ENCODE measurements around the gene CLDN7. TPM values are rescaled to one million over a fixed set of nuclear protein-coding genes. Genes with fewer than 3 reads are reported as not detected.
"Not testable (repeated sequence)": the region's sequence is repeated elsewhere in the genome, so short reads cannot be mapped to it uniquely, and the experiment has no call there.

The CLDN7 gene
- total and polyA plus RNA-seq, 5 experiments from 2014 or later = 4.2 to 8.6 (median 7.1) TPM

DNA sequence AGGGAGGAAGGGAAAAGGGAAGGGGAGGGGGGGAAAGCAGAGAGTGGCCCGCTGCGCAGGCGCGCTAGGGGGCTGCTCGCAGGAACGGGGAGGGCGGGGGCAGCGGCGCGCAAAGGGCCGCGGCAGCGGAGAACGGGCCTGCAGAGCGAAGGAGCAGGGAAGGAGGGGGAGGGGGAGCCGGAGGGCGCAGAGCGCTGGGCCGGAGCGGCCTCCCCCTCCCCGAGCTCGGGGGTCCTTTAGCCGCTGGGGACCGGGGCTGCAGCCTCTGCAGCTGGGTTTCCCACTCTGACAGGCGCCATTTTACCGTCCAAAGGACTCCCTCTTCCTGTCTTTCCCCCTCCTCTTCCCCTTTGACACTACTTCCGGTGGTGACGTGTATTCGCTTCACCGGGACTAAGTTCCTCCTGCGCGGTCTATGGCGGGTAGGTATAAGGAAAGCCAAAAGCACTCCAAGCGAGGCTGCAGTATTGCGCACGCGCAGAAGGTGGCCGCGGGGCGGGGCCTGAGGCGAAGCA, 10.6 kb downstream of the CLDN7 start, which contains the start of gene CTDNEP1:
TSS of gene CTDNEP1 (minus strand) at position 74 of the 515 bp plus-strand sequence. CDS start 438 bp downstream, outside the sequence.
- Mint-ChIP-seq H3K27ac (peak within 1 kb of the TSS; percentile 90 to 100 (median 100)), H3K36me3 (peaks cover 0 to 40% (median 2%) of the 10 kb centered on the region in 3 donors), H3K27me3 (no peaks in the 10 kb centered on the region), H3K4me3 (peak within 1 kb of the TSS; percentile 91 to 98 (median 95)), H3K4me1 (peaks cover 21 to 50% (median 48%) of the 10 kb centered on the region in 4 donors), H3K9me3 (no peaks in the 10 kb centered on the region)
- peak in 9 of 10 donors; percentile 97 to 100 (median 99) for DNase-seq
- POLR2A ChIA-PET = interaction anchor here (0.7 to 5.6 kb wide), 6 partner anchors 12 to 434 kb away, joined by 3 to 89 read pairs (median 5); partner anchors contain the start of genes DVL2, GABARAP and PHF23
- peak; percentile 88 to 90 for ATAC-seq

DNA sequence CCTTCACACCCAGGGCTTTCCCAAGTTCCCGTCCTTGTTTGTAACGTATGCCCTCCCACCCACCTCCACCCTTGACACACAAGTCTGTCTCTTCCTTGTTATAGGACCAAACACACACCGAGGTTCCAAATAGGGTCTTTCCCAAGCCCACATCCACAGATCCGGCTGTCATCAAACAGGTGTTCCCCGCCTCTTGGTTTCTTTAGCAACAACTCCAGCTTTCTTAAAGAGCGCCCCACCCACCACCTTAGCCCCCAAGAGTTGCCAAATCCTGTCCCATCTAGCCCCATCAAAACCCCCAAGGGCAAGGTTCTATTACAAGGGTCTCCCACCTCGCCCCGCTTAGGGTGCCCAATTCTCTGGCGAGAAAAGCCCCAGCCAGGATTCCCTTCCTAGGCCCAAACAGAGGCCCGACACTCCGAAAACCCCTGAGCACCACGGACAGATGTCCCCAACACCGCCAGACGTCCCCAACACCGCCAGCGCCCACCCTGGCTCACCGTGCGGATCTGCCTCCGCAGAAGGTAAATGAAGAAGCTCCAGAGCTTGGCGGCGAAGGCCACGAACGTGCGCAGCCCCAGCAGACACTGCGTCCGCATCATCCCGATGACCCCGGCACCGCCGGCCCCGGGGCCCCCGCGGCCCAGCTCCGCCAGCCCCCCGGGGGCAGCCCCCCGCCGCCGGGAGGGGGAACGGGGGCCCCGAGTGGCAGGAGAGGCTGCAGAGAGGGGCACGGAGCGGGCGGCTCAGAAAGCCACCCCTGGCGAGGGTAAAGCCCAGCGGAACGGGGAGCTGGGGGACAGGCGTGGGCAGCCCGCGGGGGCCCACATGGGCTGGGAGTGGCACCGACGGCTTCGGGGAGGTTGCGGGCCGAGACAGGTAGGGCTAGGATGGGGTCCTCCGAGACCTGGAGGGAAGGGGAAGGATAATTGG, 11.3 kb downstream of the CLDN7 start:
- H3K4me3 Mint-ChIP-seq = peak overlapping the region; percentile 91 to 98 (median 95)
- H3K9me3 Mint-ChIP-seq = no peaks in the 10 kb centered on the region
- peaks cover 21 to 53% (median 51%) of the 10 kb centered on the region in 4 donors for H3K4me1 Mint-ChIP-seq
- peak overlapping the region; percentile 86 to 100 (median 96) for H3K27ac Mint-ChIP-seq
- DNase-seq = peak in 3 of 10 donors; percentile 17 to 43 (median 43)
- POLR2A ChIA-PET = interaction anchor here (0.7 to 5.6 kb wide), 10 partner anchors 9 to 437 kb away, joined by 3 to 89 read pairs (median 4); partner anchors contain the start of genes ACADVL, DLG4, DVL2 and GABARAP
- H3K36me3 Mint-ChIP-seq = peaks cover 0 to 40% (median 5%) of the 10 kb centered on the region in 3 donors
- no peaks in the 10 kb centered on the region for H3K27me3 Mint-ChIP-seq
- peak; percentile 2 to 19 for ATAC-seq

DNA sequence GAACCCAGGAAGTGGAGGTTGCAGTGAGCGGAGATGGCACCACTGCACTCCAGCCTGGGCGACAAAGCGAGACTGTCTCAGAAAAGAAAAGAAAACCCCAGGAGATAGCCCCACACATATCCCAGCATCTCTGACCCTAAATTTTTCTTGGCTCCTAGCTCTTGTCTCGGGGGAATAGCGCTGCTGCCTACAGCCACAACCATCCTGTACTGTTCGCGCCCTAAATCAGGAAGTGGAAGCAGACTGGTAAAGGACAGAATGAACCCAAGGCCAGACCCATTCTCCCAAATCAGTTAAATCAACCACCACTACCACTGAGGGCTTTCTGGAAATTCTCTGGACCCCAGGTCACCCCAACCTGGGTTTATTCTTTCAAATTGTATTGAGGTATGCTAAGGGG, 12.4 kb downstream of the CLDN7 start:
- peaks cover 0 to 36% (median 4%) of the 10 kb centered on the region in 3 donors for H3K36me3 Mint-ChIP-seq
- H3K27me3 Mint-ChIP-seq = no peaks in the 10 kb centered on the region
- peaks cover 21 to 53% (median 51%) of the 10 kb centered on the region in 4 donors for H3K4me1 Mint-ChIP-seq
- POLR2A ChIA-PET = interaction anchor here (0.8 to 5.6 kb wide), 4 partner anchors 10 to 30 kb away, joined by 3 to 89 read pairs (median 4); partner anchors contain the start of genes ACADVL, DLG4, GABARAP and PHF23
- DNase-seq (no peak), ATAC-seq (no peak)
- H3K9me3 Mint-ChIP-seq = no peaks in the 10 kb centered on the region
- H3K4me3 Mint-ChIP-seq = peak overlapping the region; percentile 90 to 96 (median 94)
- H3K27ac Mint-ChIP-seq = peak overlapping the region; percentile 85 to 97 (median 93)

DNA sequence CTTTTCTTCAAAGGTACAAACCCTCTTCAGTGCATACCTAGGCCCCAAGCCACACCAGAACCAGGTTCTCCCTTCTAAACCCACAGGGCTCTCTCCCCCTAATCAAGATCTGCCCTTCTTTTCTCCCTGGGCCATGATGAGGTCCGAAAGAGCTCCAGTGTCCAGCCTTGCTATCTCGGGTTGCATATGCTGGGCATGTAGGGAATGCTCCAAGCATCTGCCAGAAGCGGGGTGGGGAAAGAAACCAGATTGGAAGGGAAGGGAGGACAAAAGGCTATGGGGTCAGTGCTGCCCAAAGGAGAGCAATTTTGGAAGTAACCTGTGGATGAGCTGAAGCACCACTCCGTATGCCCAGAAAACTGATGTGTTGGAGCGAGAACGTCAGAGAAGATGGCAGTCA, 13.1 kb downstream of the CLDN7 start:
- ATAC-seq (no peak), DNase-seq (peak in 1 of 10 donors; percentile 11)
- POLR2A ChIA-PET = interaction anchor here (0.8 to 5.6 kb wide), 3 partner anchors 9 to 29 kb away, joined by 3 to 89 read pairs (median 4); partner anchors contain the start of genes ACADVL, DLG4, GABARAP and PHF23
- peak overlapping the region in 8 of 10 donors; percentile 4 to 89 (median 64) for H3K27ac Mint-ChIP-seq
- peak overlapping the region; percentile 51 to 96 (median 92) for H3K4me3 Mint-ChIP-seq
- no peaks in the 10 kb centered on the region for H3K9me3 Mint-ChIP-seq
- H3K36me3 Mint-ChIP-seq = peaks cover 0 to 36% (median 3%) of the 10 kb centered on the region in 3 donors
- peaks cover 21 to 53% (median 50%) of the 10 kb centered on the region in 4 donors for H3K4me1 Mint-ChIP-seq
- no peaks in the 10 kb centered on the region for H3K27me3 Mint-ChIP-seq

DNA sequence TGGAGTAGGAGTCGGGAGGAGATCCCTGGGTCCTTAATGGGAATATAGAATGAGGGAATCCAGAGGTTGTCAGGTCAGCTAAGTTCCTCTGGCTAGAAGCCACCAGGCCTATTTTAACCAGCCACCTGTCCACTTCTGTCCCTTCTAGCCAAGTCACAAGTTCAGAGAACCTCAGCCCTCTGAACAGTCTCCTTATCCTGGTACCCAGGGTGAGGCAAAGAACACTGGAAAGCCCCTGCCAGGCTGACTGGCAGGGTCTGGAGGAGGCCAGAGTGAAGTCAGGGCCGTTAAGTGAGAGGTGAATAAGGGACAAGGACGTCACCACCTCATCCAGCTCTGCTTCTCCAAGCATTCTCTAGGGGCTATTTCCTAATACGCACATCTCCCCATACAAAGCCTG, 13.5 kb downstream of the CLDN7 start:
- POLR2A ChIA-PET = interaction anchor here (5.6 kb wide), 1 partner anchor 9 kb away, joined by 89 read pairs; the partner anchor contains the start of genes GABARAP and PHF23
- H3K27ac Mint-ChIP-seq = peak overlapping the region in 5 of 10 donors; percentile 29 to 89 (median 52)
- peaks cover 0 to 33% (median 3%) of the 10 kb centered on the region in 3 donors for H3K36me3 Mint-ChIP-seq
- no peaks in the 10 kb centered on the region for H3K9me3 Mint-ChIP-seq
- ATAC-seq (no peak), DNase-seq (peak in 1 of 10 donors; percentile 2)
- H3K27me3 Mint-ChIP-seq = no peaks in the 10 kb centered on the region
- peak overlapping the region in 7 of 10 donors; percentile 2 to 96 (median 91) for H3K4me3 Mint-ChIP-seq
- H3K4me1 Mint-ChIP-seq = peaks cover 21 to 53% (median 46%) of the 10 kb centered on the region in 4 donors

DNA sequence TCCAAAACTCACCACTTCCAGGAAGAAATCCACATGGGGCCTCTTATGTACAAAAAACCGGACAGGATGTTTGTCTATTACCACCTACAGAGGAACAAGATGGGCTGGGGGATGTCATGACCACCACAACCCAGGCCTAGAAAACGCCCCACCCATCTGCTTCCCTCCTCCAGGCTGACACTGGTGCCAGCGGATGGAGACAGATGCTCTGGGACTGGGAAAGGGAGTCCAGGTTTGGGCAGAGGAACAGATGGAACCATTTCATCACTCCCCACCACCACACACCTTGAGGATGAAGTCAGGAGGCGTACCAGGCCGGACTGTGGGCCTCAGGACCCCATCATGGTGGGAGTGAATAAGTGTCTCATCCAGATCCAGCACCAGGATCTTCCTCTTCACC, 15.5 kb downstream of the CLDN7 start:
- POLR2A ChIA-PET = interaction anchor here (0.6 to 5.6 kb wide), 4 partner anchors 7 to 374 kb away, joined by 3 to 89 read pairs (median 6); partner anchors contain the start of genes ACAP1, GABARAP and PHF23
- no peak for ATAC-seq
- Mint-ChIP-seq H3K4me3 (peak overlapping the region in 1 of 10 donors; percentile 54), H3K36me3 (peaks cover 0 to 32% (median 4%) of the 10 kb centered on the region in 3 donors), H3K27ac (peak overlapping the region in 4 of 10 donors; percentile 32 to 73 (median 70)), H3K4me1 (peaks cover 24 to 56% (median 44%) of the 10 kb centered on the region in 4 donors), H3K27me3 (peaks cover 0 to 3% (median 0%) of the 10 kb centered on the region in 5 donors), H3K9me3 (peaks cover 0 to 2% (median 0%) of the 10 kb centered on the region in 9 donors)
- DNase-seq = no peak

DNA sequence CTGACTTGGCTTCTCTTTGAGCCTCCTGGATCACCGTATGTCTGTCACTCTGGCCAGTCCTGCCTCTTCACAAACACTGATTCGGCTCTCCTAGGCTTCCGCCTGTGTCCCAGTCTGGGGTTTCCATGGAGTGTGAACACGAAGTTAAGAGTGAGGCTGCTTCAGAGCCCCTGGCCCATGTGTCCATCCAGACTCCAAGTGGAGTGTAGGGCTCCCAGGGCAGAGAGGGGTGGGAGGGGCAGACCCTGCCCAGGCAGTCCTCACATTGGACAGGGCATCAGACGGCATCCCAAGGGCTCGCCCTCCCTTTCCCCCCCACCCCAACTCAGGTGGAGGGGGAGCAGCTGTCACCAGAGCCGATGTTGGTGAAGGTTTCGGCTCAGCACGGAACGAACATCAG, 18.4 kb downstream of the CLDN7 start:
- not testable (repeated sequence) for H3K27me3 Mint-ChIP-seq, H3K9me3 Mint-ChIP-seq, DNase-seq, ATAC-seq
- H3K36me3 Mint-ChIP-seq = peaks cover 0 to 46% (median 4%) of the 10 kb centered on the region in 3 donors
- peak overlapping the region in 7 of 10 donors; percentile 48 to 100 (median 98) for H3K27ac Mint-ChIP-seq
- peak overlapping the region in 3 of 10 donors; percentile 25 to 83 (median 59) for H3K4me3 Mint-ChIP-seq
- POLR2A ChIA-PET = interaction anchor here (1.5 to 18.2 kb wide), 4 partner anchors 9 to 50 kb away, joined by 3 to 371 read pairs (median 12); partner anchors contain the start of genes ACADVL and DLG4
- peaks cover 31 to 57% (median 46%) of the 10 kb centered on the region in 4 donors for H3K4me1 Mint-ChIP-seq

DNA sequence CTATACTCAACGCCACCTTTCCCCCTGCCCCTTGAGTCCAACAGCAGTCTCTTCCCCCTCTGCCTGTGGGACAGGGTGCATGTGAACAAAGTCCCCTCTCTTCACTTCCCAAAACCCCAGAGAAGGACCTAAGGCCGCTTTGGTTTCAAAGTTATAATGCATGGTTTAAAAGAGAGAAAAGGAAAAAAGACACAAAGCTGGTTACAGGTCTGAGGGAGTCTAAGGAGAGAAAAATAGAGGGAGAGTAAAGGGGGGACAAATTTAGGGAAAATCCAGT, 18.9 kb downstream of the CLDN7 start:
- Mint-ChIP-seq H3K4me1 (peaks cover 28 to 53% (median 41%) of the 10 kb centered on the region in 4 donors), H3K9me3 (peaks cover 0 to 2% (median 0%) of the 10 kb centered on the region in 9 donors), H3K36me3 (peaks cover 0 to 46% (median 4%) of the 10 kb centered on the region in 3 donors), H3K4me3 (peak overlapping the region; percentile 79 to 98 (median 88)), H3K27me3 (peaks cover 0 to 3% (median 0%) of the 10 kb centered on the region in 5 donors), H3K27ac (peak overlapping the region; percentile 88 to 100 (median 96))
- ATAC-seq = no peak
- POLR2A ChIA-PET = interaction anchor here (1.3 to 18.2 kb wide), 8 partner anchors 6 to 208 kb away, joined by 3 to 371 read pairs (median 8); partner anchors contain the start of genes ACADVL, CTDNEP1, DLG4 and ELP5
- DNase-seq = no peak

DNA sequence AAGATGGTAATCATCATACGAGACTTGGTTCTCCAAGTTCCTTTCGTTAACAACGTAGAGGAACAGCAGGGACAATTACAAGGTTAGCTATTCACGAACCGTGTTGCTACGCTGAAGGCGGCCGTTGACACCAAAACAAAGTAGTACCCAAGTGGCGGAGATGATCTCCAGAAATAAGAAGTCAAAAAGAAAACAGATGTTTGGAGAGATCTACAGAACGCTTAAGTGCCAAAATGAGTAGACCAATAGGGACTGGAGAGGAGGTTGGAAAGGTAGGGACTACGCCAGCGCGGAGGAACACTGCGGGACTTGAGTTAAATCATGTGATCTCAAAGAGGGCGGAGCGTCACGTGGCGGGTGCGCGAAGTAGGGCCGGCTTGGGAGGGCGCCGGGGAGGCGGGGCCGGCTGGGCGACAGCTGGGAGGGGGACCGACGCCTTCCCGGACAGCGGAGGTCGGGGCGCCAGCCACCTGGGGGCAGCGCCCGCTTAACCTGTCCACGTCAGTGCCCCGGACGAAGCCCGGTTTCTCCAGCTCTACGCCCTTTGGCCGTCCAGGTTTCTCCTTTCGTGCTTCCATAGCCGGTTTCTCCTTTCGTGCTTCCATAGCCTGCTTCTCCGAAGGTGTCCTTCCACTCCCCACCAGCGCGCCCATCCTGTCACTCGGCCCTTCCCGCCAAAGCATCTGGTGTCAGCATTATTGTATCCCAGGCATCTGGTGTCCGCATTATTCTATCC, 19.4 kb downstream of the CLDN7 start:
- peaks cover 28 to 51% (median 41%) of the 10 kb centered on the region in 4 donors for H3K4me1 Mint-ChIP-seq
- H3K27me3 Mint-ChIP-seq = peaks cover 0 to 3% (median 0%) of the 10 kb centered on the region in 5 donors
- H3K27ac Mint-ChIP-seq = peak overlapping the region; percentile 97 to 100 (median 99)
- DNase-seq (peak; percentile 89 to 99 (median 92)), ATAC-seq (peak; percentile 37 to 51)
- peak overlapping the region; percentile 83 to 100 (median 97) for H3K4me3 Mint-ChIP-seq
- peaks cover 0 to 2% (median 0%) of the 10 kb centered on the region in 9 donors for H3K9me3 Mint-ChIP-seq
- POLR2A ChIA-PET = interaction anchor here (0.6 to 18.2 kb wide), 17 partner anchors 7 to 925 kb away, joined by 3 to 371 read pairs (median 4); partner anchors contain the start of genes ACADVL, ACAP1, CTDNEP1 and DLG4
- H3K36me3 Mint-ChIP-seq = peaks cover 0 to 46% (median 4%) of the 10 kb centered on the region in 3 donors

DNA sequence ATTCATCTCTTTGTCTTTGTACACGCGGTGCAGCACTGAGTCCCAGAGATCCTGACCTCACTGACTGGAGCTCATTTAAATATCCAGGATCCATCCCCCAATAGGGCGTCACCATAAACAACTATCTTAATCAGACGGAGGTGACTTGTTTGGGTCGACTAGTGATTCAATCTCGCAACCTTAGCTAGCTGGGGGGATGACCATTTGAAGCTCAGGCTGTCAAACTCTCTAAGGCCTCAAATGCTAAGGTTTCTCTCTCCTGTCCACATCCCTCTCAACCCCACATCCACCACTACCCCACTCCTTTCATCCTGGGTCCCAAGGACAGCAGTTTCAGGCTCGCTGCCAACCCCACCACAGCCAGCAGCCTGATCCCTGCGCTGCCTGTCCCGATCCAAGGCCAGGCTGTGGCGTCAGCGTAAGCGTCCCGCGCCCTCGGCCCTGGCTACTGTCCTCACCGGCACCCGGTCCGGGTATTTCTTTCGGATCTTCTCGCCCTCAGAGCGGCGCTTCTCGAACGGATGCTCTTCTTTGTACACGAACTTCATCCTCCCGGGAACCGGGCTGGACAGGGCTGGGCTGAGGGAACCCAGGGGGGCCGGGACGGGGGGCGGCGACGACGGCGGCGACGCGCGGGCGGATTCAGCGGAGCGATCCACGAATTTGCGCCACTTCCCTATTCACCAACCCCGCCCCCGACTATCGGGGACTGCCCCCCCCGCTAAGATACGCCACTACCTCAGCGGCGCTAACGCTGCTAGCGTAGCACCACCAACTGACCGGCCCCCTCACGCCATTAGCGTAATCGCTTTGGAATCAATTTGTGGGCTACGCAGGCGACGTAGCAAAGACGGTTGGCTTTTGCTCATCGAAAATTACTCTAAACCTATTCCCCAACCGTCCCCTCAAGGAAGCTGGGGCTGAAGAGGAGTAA, 20.2 kb downstream of the CLDN7 start, which contains the start of gene GABARAP:
TSS of gene GABARAP (minus strand) at position 667 of the 934 bp plus-strand sequence. CDS start at position 548, 119 bp downstream.
- Mint-ChIP-seq H3K36me3 (peaks cover 0 to 49% (median 4%) of the 10 kb centered on the region in 3 donors), H3K27ac (peak within 1 kb of the TSS; percentile 97 to 100 (median 99)), H3K4me3 (peak within 1 kb of the TSS; percentile 83 to 100 (median 97)), H3K4me1 (peaks cover 31 to 59% (median 44%) of the 10 kb centered on the region in 4 donors), H3K27me3 (peaks cover 0 to 3% (median 0%) of the 10 kb centered on the region in 5 donors), H3K9me3 (peaks cover 0 to 2% (median 0%) of the 10 kb centered on the region in 9 donors)
- POLR2A ChIA-PET = interaction anchor here (0.6 to 18.2 kb wide), 22 partner anchors 7 to 926 kb away, joined by 3 to 371 read pairs (median 4); partner anchors contain the start of genes ACADVL, ACAP1, CTDNEP1 and DLG4
- ATAC-seq = peak; percentile 16 to 29
- peak; percentile 82 to 97 (median 90) for DNase-seq
